HepG2 (cell line): Measurements from ENCODE around the gene FAM78B. TPM values are rescaled to one million over a fixed set of nuclear protein-coding genes. Genes with fewer than 3 reads are reported as not detected.

Experiments
- ATAC-seq: fragments of 200-7000 bp; cut with Tn5 transposase; 3 replicates; pipeline ENCODE4 v1.9.1; 2020; ENCODE audit warnings: mild to moderate bottlenecking, moderate library complexity
- BruUV-seq: library from RNA; stranded (reverse); fragments of 400-500 nt; replicated peaks from 2 replicates; lab custom pipeline; 2021; lab: Mats Ljungman, UMichigan
- CTCF ChIA-PET: fragments of 300-600 bp; formaldehyde crosslinking; extraction: SDS; loops from one replicate; lab custom pipeline; 2021; ENCODE audit warnings: low total read pairs, inconsistent platforms, low intra/inter-chr PET ratio; lab: Yijun Ruan, JAX
- POLR2A ChIA-PET: fragments of 350-600 bp; sonication (Branson Sonifier 250); formaldehyde crosslinking; loops from one replicate; lab custom pipeline; 2020; ENCODE audit warnings: antibody characterized with exemption, inconsistent platforms; lab: Yijun Ruan, JAX
- DNase-seq: peaks from one replicate; pipeline ENCODE4 v3.0.0-alpha.2; 2015; ENCODE audit warnings: low spot score
- FAIRE-seq: peaks from 3 replicates; lab custom pipeline; 2011; peaks lifted over from hg19 to GRCh38; lab: Jason Lieb, UNC
- H2AFZ ChIP-seq: one replicate; pipeline ENCODE4 v1.6.1; 2011; ENCODE audit warnings: low read length, inconsistent platforms
- H3K27ac ChIP-seq: fragments of 300-600 bp; 3 replicates; pipeline ENCODE4 v1.8.0; 2011; ENCODE audit warnings: mixed run types, mild to moderate bottlenecking, mixed read lengths, low read length, inconsistent platforms; ENCODE audit not compliant: insufficient read depth; ENCODE audit errors: extremely low read length
- H3K27me3 ChIP-seq, 2 experiments: fragments of 200-600 bp in 1 of 2; 2 replicates in 1 of 2; 3 replicates in 1 of 2; pipeline versions ENCODE4 v1.6.0 to v1.8.0; 2011; ENCODE audit warnings: low read length in 2 of 2, mild to moderate bottlenecking in 2 of 2, moderate library complexity in 2 of 2, inconsistent platforms in 1 of 2; ENCODE audit not compliant: insufficient read depth in 2 of 2, control insufficient read depth in 1 of 2
- H3K36me3 ChIP-seq, 2 experiments: fragments of 200-600 bp in 1 of 2; replicated peaks in 1 of 2; 2 replicates in 1 of 2; 3 replicates in 1 of 2; pipeline versions ENCODE4 v1.5.1 to v1.8.0; 2011; ENCODE audit warnings: low read length in 2 of 2, inconsistent platforms in 1 of 2; ENCODE audit not compliant: insufficient read depth in 2 of 2, control insufficient read depth in 1 of 2
- H3K4me1 ChIP-seq: 2 replicates; pipeline ENCODE4 v1.5.1; 2012; ENCODE audit warnings: low read length, inconsistent platforms; ENCODE audit not compliant: insufficient read depth
- H3K4me2 ChIP-seq: 2 replicates; pipeline ENCODE4 v1.6.0; 2011; ENCODE audit warnings: low read depth, low read length, inconsistent platforms
- H3K4me3 ChIP-seq, 3 experiments: fragments of 200-600 bp in 1 of 3; sonication (generic), shearing (Covaris generic) in 1 of 3; replicated peaks in 1 of 3; 2 replicates each; pipeline ENCODE4 v1.5.1; 2011 to 2016; ENCODE audit warnings: low read length in 3 of 3, inconsistent platforms in 2 of 3, low read depth in 2 of 3, mild to moderate bottlenecking in 2 of 3, control low read depth in 1 of 3, mixed read lengths in 1 of 3; ENCODE audit not compliant: insufficient read depth in 1 of 3
- H3K79me2 ChIP-seq: one replicate; pipeline ENCODE4 v1.6.1; 2011; ENCODE audit warnings: low read length, inconsistent platforms; ENCODE audit not compliant: insufficient read depth
- H3K9ac ChIP-seq: 2 replicates; pipeline ENCODE4 v1.6.0; 2011; ENCODE audit warnings: mild to moderate bottlenecking, low read depth, low read length, inconsistent platforms; ENCODE audit not compliant: insufficient read depth
- H3K9me3 ChIP-seq: 2 replicates; pipeline ENCODE4 v1.5.1; 2012; ENCODE audit warnings: mild to moderate bottlenecking, low read length
- H4K20me1 ChIP-seq: 2 replicates; pipeline ENCODE4 v1.6.0; 2011; ENCODE audit warnings: inconsistent platforms, mild to moderate bottlenecking, low read length, moderate library complexity; ENCODE audit not compliant: insufficient read depth
- EP300 ChIP-seq, 3 experiments: sonication (generic) in 1 of 3; formaldehyde crosslinking in 1 of 3; IDR thresholded peaks; 2 replicates each; pipeline versions ENCODE4 v1.5.1 to v1.6.1; 2011 to 2020; ENCODE audit warnings: low read depth in 2 of 3, low read length in 2 of 3, borderline replicate concordance in 1 of 3, improper control_type of control experiment in 1 of 3, mild to moderate bottlenecking in 1 of 3, missing genetic modification reagents in 1 of 3, moderate library complexity in 1 of 3
- GTF2F1 ChIP-seq: fragments of 150-350 bp; IDR thresholded peaks from 2 replicates; pipeline ENCODE4 v1.6.1; 2014; ENCODE audit warnings: low read length
- MIXL1 ChIP-seq: IDR thresholded peaks from 2 replicates; pipeline ENCODE4 v1.6.1; 2016
- MLLT10 ChIP-seq: sonication (generic); formaldehyde crosslinking; IDR thresholded peaks from 2 replicates; pipeline ENCODE4 v1.4.0; 2020; ENCODE audit warnings: missing genetic modification reagents
- PAWR ChIP-seq: sonication (generic); formaldehyde crosslinking; IDR thresholded peaks from 2 replicates; pipeline ENCODE4 v1.4.0; 2020; ENCODE audit warnings: missing genetic modification reagents, mild to moderate bottlenecking, borderline replicate concordance
- PCBP1 ChIP-seq: fragments of 200-400 bp; formaldehyde crosslinking; IDR thresholded peaks from 2 replicates; pipeline ENCODE4 v1.6.1; 2017; ENCODE audit warnings: mild to moderate bottlenecking, low read depth, low read length, borderline replicate concordance
- RXRA ChIP-seq: sonication (generic); formaldehyde crosslinking; IDR thresholded peaks from 2 replicates; pipeline ENCODE4 v1.5.1; 2020; ENCODE audit warnings: missing genetic modification reagents
- RXRB ChIP-seq: IDR thresholded peaks from 2 replicates; pipeline ENCODE4 v1.6.1; 2016; ENCODE audit warnings: borderline replicate concordance, missing genetic modification reagents, missing compliant biosample characterization
- TP53 ChIP-seq: sonication (generic); formaldehyde crosslinking; conservative IDR thresholded peaks from 2 replicates; pipeline ENCODE4 v1.4.0; 2020; ENCODE audit warnings: missing genetic modification reagents
- ZFP82 ChIP-seq: sonication (generic); formaldehyde crosslinking; IDR thresholded peaks from 2 replicates; pipeline ENCODE4 v1.5.1; 2020; ENCODE audit warnings: mild to moderate bottlenecking, missing genetic modification reagents, borderline replicate concordance
- ZNF556 ChIP-seq: sonication (generic); formaldehyde crosslinking; IDR thresholded peaks from 2 replicates; pipeline ENCODE4 v1.4.0; 2020; ENCODE audit warnings: mild to moderate bottlenecking, missing genetic modification reagents, borderline replicate concordance
- WGBS: methylation state at CpG from one replicate; pipeline ENCODE4 v1.1.6; 2017; ENCODE audit warnings: low lambda C conversion rate; 5-methylcytosine and 5-hydroxymethylcytosine counted together
- in situ Hi-C: cut with HindIII; loops from 2 replicates; pipeline ENCODE4 v1.10.0; 2017; ENCODE audit warnings: low pct_unique_long_range_greater_than_20kb; ENCODE audit not compliant: extremely low pct_ligation_motif_present
- intact Hi-C: fragments of 100-400 bp; cut with micrococcal nuclease; formaldehyde crosslinking; loops from one replicate; pipeline ENCODE4 v1.10.0; 2022; ENCODE audit not compliant: unreplicated experiment
- polyA plus RNA-seq, 8 experiments: library from polyadenylated mRNA; depleted of rRNA in 3 of 8; stranded (reverse) in 7 of 8; unstranded in 1 of 8; fragments of >200 nt; fragmentation: Illumina TruSeq in 4 of 8; extraction: Trizol in 4 of 8; gene quantifications; 2 replicates each; pipeline versions ENCODE4 v1.2.1 to v1.2.3, GENCODE V29; 2011 to 2016; ENCODE audit warnings: low read depth in 4 of 8, missing spikeins in 1 of 8, mixed read lengths in 1 of 8; ENCODE audit not compliant: insufficient read depth in 1 of 8
- total RNA-seq, 5 experiments: library from RNA; depleted of rRNA; stranded (reverse); fragments of >200 nt; fragmentation: Illumina TruSeq; extraction: Trizol; gene quantifications; 2 replicates each; pipeline ENCODE4 v1.2.3, GENCODE V29; 2016; ENCODE audit warnings: low read depth in 1 of 5
- TF ChIP-seq, protein P1 (sequence below): sonication (generic); formaldehyde crosslinking; IDR thresholded peaks from 2 replicates; pipeline ENCODE4 v1.8.0; 2022; ENCODE audit warnings: low read depth, missing genetic modification reagents

Gene FAM78B
- total and polyA plus RNA-seq, 2 of the 13 experiments (the other 11 are each of a cell fraction or from before 2014, with no cell fraction given) = 0.22 to 0.31 TPM

- no TSS peak for BruUV-seq
- WGBS = 5% methylated on average over 4 of the region's 4 CpGs
- Histone ChIP-seq H3K27me3 (no peaks in the 10 kb centered on the region), H3K9me3 (no peaks in the 10 kb centered on the region), H3K4me2 (no peak overlapping the region), H2AFZ (no peak overlapping the region), H3K79me2 (no peaks in the 10 kb centered on the region), H3K27ac (no peak overlapping the region), H3K4me1 (no peaks in the 10 kb centered on the region), H3K4me3 (no peak overlapping the region), H3K9ac (no peak overlapping the region), H3K36me3 (no peaks in the 10 kb centered on the region), H4K20me1 (no peaks in the 10 kb centered on the region)
- DNase-seq (no peak), FAIRE-seq (no peak)
- in situ Hi-C loops (no loop called here), intact Hi-C loops (no loop called here)
- CTCF ChIA-PET = no interaction called here
- POLR2A ChIA-PET = no interaction called here
- no peak for TF ChIP-seq GTF2F1
- TF ChIP-seq EP300 (IDR thresholded peaks at IDR 0.05; ENCODE audit: low read depth in 2 of 2, low read length in 2 of 2) = no peak
- TF ChIP-seq EP300 (CRISPR knock-in tag; IDR thresholded peaks at IDR 0.05; ENCODE audit: borderline replicate concordance) = no peak
- TF ChIP-seq ZNF556 (CRISPR knock-in tag) = no peak
- no peak for TF ChIP-seq PCBP1
- no peak for TF ChIP-seq MLLT10
- TF ChIP-seq, protein P1, sequence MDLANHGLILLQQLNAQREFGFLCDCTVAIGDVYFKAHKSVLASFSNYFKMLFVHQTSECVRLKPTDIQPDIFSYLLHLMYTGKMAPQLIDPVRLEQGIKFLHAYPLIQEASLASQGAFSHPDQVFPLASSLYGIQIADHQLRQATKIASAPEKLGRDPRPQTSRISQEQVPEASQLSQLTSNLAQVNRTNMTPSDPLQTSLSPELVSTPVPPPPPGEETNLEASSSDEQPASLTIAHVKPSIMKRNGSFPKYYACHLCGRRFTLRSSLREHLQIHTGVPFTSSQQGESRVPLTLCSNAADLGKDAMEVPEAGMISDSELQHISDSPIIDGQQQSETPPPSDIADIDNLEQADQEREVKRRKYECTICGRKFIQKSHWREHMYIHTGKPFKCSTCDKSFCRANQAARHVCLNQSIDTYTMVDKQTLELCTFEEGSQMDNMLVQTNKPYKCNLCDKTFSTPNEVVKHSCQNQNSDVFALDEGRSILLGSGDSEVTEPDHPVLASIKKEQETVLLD = no peak
- TF ChIP-seq ZFP82 (CRISPR knock-in tag) = no peak
- no peak for TF ChIP-seq MIXL1 (CRISPR knock-in tag)
- no peak for TF ChIP-seq RXRB (CRISPR knock-in tag)
- no peak for TF ChIP-seq RXRA (CRISPR knock-in tag)
- TF ChIP-seq TP53 (CRISPR knock-in tag) = no peak
- TF ChIP-seq PAWR (CRISPR knock-in tag) = no peak
- TF ChIP-seq, all 625 proteins: peak for 0
- ATAC-seq = no peak
Measured at GRCh38 chr1:166029196-166029945, 137.4 kb downstream of the FAM78B start.
